HEK293 (cell line): ENCODE data around the gene TNIP1.

Source experiments
- CTCF ChIA-PET: fragments of 350-600 bp; formaldehyde crosslinking; extraction: SDS; loops from one replicate; lab custom pipeline; 2021; ENCODE audit warnings: antibody characterized with exemption; lab: Yijun Ruan, JAX
- POLR2A ChIA-PET: fragments of 300-600 bp; formaldehyde crosslinking; extraction: SDS; loops from one replicate; lab custom pipeline; 2020; ENCODE audit warnings: antibody characterized with exemption, inconsistent platforms; lab: Yijun Ruan, JAX
- H3K27ac ChIP-seq: fragments of 200-500 bp; sonication (Bioruptor generic); 2 replicates; pipeline ENCODE4 v1.5.1; 2014; ENCODE audit warnings: low read depth, low read length, control low read depth, inconsistent platforms; ENCODE audit errors: extremely low read depth
- H3K36me3 ChIP-seq, 2 experiments: fragments of 200-500 bp in 1 of 2; sonication (Bioruptor generic) in 1 of 2; 1 replicate in 1 of 2; 2 replicates in 1 of 2; pipeline ENCODE4 v1.5.1; 2014 to 2017; ENCODE audit warnings: inconsistent platforms in 2 of 2, low read length in 2 of 2; ENCODE audit not compliant: control insufficient read depth in 2 of 2, insufficient read depth in 1 of 2
- H3K4me1 ChIP-seq: fragments of 200-500 bp; sonication (Bioruptor generic); 2 replicates; pipeline ENCODE4 v1.5.1; 2014; ENCODE audit warnings: mild to moderate bottlenecking, low read length, inconsistent platforms; ENCODE audit not compliant: control insufficient read depth, insufficient read depth
- H3K4me3 ChIP-seq: 2 replicates; pipeline ENCODE4 v1.5.1; 2011; ENCODE audit warnings: low read depth, mild to moderate bottlenecking, control low read depth, low read length, moderate library complexity
- H3K9me3 ChIP-seq: fragments of 200-500 bp; sonication (Bioruptor generic); 2 replicates; pipeline ENCODE4 v1.5.1; 2014; ENCODE audit warnings: low read depth, low read length, inconsistent platforms; ENCODE audit not compliant: control insufficient read depth, insufficient read depth
- ELK4 ChIP-seq: IDR thresholded peaks from 2 replicates; pipeline ENCODE4 v1.6.1; 2011; ENCODE audit warnings: mild to moderate bottlenecking, low read depth, low read length, borderline replicate concordance
- IKZF3 ChIP-seq: fragments of 450-650 bp; IDR thresholded peaks from 2 replicates; pipeline ENCODE4 v1.5.0; 2018; ENCODE audit warnings: missing biosample characterization, mild to moderate bottlenecking, missing genetic modification characterization, moderate library complexity
- MYNN ChIP-seq: fragments of 450-650 bp; formaldehyde crosslinking; IDR thresholded peaks from 2 replicates; pipeline ENCODE4 v1.5.1; 2016; ENCODE audit warnings: missing biosample characterization, missing genetic modification characterization, borderline replicate concordance
- ZNF292 ChIP-seq: fragments of 450-650 bp; formaldehyde crosslinking; IDR thresholded peaks from 2 replicates; pipeline ENCODE4 v1.5.1; 2016; ENCODE audit warnings: low read depth, missing biosample characterization, missing genetic modification characterization, borderline replicate concordance
- ZNF302 ChIP-seq: fragments of 450-650 bp; formaldehyde crosslinking; IDR thresholded peaks from 2 replicates; pipeline ENCODE4 v1.5.1; 2016; ENCODE audit warnings: missing biosample characterization, missing genetic modification characterization, low read depth
- ZNF404 ChIP-seq: fragments of 450-650 bp; formaldehyde crosslinking; IDR thresholded peaks from 2 replicates; pipeline ENCODE4 v1.5.1; 2017; ENCODE audit warnings: missing biosample characterization, missing genetic modification characterization
- ZNF548 ChIP-seq: fragments of 450-650 bp; formaldehyde crosslinking; IDR thresholded peaks from 2 replicates; pipeline ENCODE4 v1.5.1; 2016; ENCODE audit warnings: missing biosample characterization, missing genetic modification characterization
- ZNF670 ChIP-seq: fragments of 450-650 bp; formaldehyde crosslinking; IDR thresholded peaks from 2 replicates; pipeline ENCODE4 v1.5.1; 2016; ENCODE audit warnings: missing biosample characterization, missing genetic modification characterization, low read depth
- ZNF707 ChIP-seq: fragments of 450-650 bp; formaldehyde crosslinking; IDR thresholded peaks from 2 replicates; pipeline ENCODE4 v1.5.1; 2016; ENCODE audit warnings: missing biosample characterization, missing genetic modification characterization
- ZNF776 ChIP-seq: fragments of 450-650 bp; formaldehyde crosslinking; IDR thresholded peaks from 2 replicates; pipeline ENCODE4 v1.5.0; 2017; ENCODE audit warnings: missing biosample characterization, missing genetic modification characterization, borderline replicate concordance
- ZNF791 ChIP-seq: fragments of 450-650 bp; formaldehyde crosslinking; IDR thresholded peaks from 2 replicates; pipeline ENCODE4 v1.5.1; 2016; ENCODE audit warnings: missing biosample characterization, missing genetic modification characterization
- ZNF837 ChIP-seq: fragments of 450-650 bp; formaldehyde crosslinking; IDR thresholded peaks from 2 replicates; pipeline ENCODE4 v1.5.1; 2016; ENCODE audit warnings: missing biosample characterization, missing genetic modification characterization
- ZSCAN16 ChIP-seq: fragments of 450-650 bp; formaldehyde crosslinking; IDR thresholded peaks from 2 replicates; pipeline ENCODE4 v1.5.1; 2016; ENCODE audit warnings: missing biosample characterization, missing genetic modification characterization
- ZSCAN30 ChIP-seq: fragments of 450-650 bp; IDR thresholded peaks from 2 replicates; pipeline ENCODE4 v1.5.1; 2018; ENCODE audit warnings: missing biosample characterization, mild to moderate bottlenecking, missing genetic modification characterization, moderate library complexity
- TF ChIP-seq, protein P1 (sequence below): fragments of 450-650 bp; formaldehyde crosslinking; IDR thresholded peaks from 2 replicates; pipeline ENCODE4 v1.5.1; 2016; ENCODE audit warnings: missing biosample characterization, missing genetic modification characterization, low read depth
- TF ChIP-seq, protein P2 (sequence below): fragments of 450-650 bp; formaldehyde crosslinking; IDR thresholded peaks from 2 replicates; pipeline ENCODE4 v1.5.1; 2016; ENCODE audit warnings: missing biosample characterization, missing genetic modification characterization
- TF ChIP-seq, protein P3 (sequence below): fragments of 450-650 bp; formaldehyde crosslinking; optimal IDR thresholded peaks from 2 replicates; pipeline ENCODE3; 2016; ENCODE audit warnings: missing biosample characterization, mild to moderate bottlenecking, missing genetic modification characterization
- TF ChIP-seq, protein P4 (sequence below): fragments of 450-650 bp; formaldehyde crosslinking; IDR thresholded peaks from 2 replicates; pipeline ENCODE4 v1.5.1; 2016; ENCODE audit warnings: missing biosample characterization, missing genetic modification characterization
- TF ChIP-seq, protein P5 (sequence below): fragments of 450-650 bp; formaldehyde crosslinking; IDR thresholded peaks from 2 replicates; pipeline ENCODE4 v1.5.1; 2016; ENCODE audit warnings: missing biosample characterization, missing genetic modification characterization

Gene TNIP1

GRCh38 chr5:151072630-151073025, 8.2 kb downstream of the TNIP1 start:
- CTCF ChIA-PET: interaction anchor here (0.6 to 2.3 kb wide), 4 partner anchors 19 to 430 kb away, joined by 4 to 11 read pairs (median 6); no protein-coding TSS in a partner anchor
- TF ChIP-seq ZNF670 (tag by site-specific recombination): no peak
- TF ChIP-seq, protein P1, sequence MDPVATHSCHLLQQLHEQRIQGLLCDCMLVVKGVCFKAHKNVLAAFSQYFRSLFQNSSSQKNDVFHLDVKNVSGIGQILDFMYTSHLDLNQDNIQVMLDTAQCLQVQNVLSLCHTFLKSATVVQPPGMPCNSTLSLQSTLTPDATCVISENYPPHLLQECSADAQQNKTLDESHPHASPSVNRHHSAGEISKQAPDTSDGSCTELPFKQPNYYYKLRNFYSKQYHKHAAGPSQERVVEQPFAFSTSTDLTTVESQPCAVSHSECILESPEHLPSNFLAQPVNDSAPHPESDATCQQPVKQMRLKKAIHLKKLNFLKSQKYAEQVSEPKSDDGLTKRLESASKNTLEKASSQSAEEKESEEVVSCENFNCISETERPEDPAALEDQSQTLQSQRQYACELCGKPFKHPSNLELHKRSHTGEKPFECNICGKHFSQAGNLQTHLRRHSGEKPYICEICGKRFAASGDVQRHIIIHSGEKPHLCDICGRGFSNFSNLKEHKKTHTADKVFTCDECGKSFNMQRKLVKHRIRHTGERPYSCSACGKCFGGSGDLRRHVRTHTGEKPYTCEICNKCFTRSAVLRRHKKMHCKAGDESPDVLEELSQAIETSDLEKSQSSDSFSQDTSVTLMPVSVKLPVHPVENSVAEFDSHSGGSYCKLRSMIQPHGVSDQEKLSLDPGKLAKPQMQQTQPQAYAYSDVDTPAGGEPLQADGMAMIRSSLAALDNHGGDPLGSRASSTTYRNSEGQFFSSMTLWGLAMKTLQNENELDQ: no peak
- no peak for TF ChIP-seq ZNF404 (tag by site-specific recombination)
- TF ChIP-seq ZNF302: no peak
- no peak for TF ChIP-seq ZSCAN30
- no peak for TF ChIP-seq IKZF3
- no peak for TF ChIP-seq ZNF292 (tag by site-specific recombination)
- TF ChIP-seq ELK4: no peak
- TF ChIP-seq ZNF791 (tag by site-specific recombination): no peak
- TF ChIP-seq, protein P2, sequence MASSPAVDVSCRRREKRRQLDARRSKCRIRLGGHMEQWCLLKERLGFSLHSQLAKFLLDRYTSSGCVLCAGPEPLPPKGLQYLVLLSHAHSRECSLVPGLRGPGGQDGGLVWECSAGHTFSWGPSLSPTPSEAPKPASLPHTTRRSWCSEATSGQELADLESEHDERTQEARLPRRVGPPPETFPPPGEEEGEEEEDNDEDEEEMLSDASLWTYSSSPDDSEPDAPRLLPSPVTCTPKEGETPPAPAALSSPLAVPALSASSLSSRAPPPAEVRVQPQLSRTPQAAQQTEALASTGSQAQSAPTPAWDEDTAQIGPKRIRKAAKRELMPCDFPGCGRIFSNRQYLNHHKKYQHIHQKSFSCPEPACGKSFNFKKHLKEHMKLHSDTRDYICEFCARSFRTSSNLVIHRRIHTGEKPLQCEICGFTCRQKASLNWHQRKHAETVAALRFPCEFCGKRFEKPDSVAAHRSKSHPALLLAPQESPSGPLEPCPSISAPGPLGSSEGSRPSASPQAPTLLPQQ (tag by site-specific recombination): no peak
- H3K9me3 ChIP-seq: no peaks in the 10 kb centered on the region
- H3K4me1 ChIP-seq: no peaks in the 10 kb centered on the region
- peaks cover 0 to 16% of the 10 kb centered on the region in 2 experiments; a peak in 1 of 3 replicates for H3K36me3 ChIP-seq
- H3K27ac ChIP-seq: no peak overlapping the region
- POLR2A ChIA-PET: no interaction called here
- H3K4me3 ChIP-seq: no peak overlapping the region

DNA sequence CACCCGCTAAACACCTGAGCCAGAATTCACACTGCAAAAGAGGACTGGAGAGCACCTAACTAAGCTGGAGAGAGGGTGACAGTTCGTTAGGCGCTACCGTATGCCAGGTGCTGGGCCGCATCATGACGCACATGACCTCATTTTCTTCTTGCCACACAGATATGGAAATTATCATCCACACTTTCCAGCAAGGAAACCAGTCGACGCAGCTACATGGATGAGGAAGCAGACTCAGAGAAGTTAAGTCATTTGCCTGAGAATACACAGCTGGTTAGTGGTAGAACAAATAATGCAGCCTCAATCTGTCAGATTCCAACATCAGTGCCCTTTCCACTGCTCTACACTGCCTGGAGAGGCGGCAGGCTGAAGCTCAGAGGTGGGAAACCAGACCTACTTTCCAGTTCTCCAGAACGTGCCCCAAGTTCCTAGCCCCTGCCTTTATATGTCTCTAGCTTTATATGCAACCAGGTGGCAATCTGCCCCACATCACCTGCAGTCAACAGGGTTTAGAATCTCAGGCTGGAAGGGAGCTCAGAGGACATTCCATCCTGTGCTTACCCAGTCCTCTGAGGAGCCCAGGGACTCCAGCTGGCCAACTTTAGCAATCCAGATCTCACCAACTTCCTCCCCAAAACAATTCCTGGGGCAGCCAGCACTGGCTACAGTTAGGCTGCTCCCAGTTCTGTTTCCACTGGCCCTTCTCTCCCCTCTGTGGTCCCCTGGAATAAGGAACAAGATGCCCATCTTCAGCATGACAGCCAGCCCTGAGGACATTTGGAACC, 8.8 kb downstream of the TNIP1 start:
- Histone ChIP-seq H3K27ac (no peak overlapping the region), H3K36me3 (peaks cover 0 to 17% of the 10 kb centered on the region in 2 experiments; a peak in 1 of 3 replicates), H3K4me3 (no peak overlapping the region), H3K9me3 (no peaks in the 10 kb centered on the region)
- POLR2A ChIA-PET: interaction anchor here (1.1 kb wide), 1 partner anchor 10 kb away, joined by 3 read pairs; no protein-coding TSS in a partner anchor
- TF ChIP-seq MYNN (tag by site-specific recombination): no peak
- TF ChIP-seq, all 188 proteins: peak for 0
- H3K4me1 ChIP-seq: no peaks in the 10 kb centered on the region
- CTCF ChIA-PET: interaction anchor here (0.6 to 2.3 kb wide), 4 partner anchors 19 to 430 kb away, joined by 4 to 11 read pairs (median 6); no protein-coding TSS in a partner anchor

DNA sequence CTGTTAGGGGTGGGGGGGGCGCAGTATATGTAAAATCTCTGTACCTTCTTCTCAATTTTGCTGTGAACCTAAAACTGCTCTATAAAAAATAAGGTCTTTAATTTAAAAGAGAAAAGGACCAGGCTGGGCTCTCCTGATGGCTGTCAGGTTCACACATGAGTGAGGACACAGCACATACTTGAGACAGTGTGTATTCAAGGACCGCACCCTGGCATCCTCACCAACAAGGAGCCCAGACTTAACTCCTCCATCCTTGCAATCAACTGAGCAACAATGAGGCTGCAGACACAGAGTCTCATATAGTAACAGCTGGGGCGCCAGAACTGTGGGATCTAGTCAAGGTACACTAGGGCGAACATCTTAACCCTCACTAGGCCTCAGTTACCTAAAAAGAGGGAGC, 9.8 kb downstream of the TNIP1 start:
- H3K36me3 ChIP-seq: peaks cover 0 to 19% of the 10 kb centered on the region in 2 experiments; a peak in 1 of 3 replicates
- H3K4me1 ChIP-seq: no peaks in the 10 kb centered on the region
- POLR2A ChIA-PET: interaction anchor here (1.1 kb wide), 1 partner anchor 11 kb away, joined by 3 read pairs; no protein-coding TSS in a partner anchor
- no peak for TF ChIP-seq ZNF837 (tag by site-specific recombination)
- TF ChIP-seq ZNF548 (tag by site-specific recombination): no peak
- no peak for TF ChIP-seq ZSCAN16 (tag by site-specific recombination)
- no peak for TF ChIP-seq ZNF776 (tag by site-specific recombination)
- TF ChIP-seq, protein P3, sequence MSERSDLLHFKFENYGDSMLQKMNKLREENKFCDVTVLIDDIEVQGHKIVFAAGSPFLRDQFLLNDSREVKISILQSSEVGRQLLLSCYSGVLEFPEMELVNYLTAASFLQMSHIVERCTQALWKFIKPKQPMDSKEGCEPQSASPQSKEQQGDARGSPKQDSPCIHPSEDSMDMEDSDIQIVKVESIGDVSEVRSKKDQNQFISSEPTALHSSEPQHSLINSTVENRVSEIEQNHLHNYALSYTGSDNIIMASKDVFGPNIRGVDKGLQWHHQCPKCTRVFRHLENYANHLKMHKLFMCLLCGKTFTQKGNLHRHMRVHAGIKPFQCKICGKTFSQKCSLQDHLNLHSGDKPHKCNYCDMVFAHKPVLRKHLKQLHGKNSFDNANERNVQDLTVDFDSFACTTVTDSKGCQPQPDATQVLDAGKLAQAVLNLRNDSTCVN: no peak
- TF ChIP-seq ZNF707: no peak
- TF ChIP-seq, protein P4, sequence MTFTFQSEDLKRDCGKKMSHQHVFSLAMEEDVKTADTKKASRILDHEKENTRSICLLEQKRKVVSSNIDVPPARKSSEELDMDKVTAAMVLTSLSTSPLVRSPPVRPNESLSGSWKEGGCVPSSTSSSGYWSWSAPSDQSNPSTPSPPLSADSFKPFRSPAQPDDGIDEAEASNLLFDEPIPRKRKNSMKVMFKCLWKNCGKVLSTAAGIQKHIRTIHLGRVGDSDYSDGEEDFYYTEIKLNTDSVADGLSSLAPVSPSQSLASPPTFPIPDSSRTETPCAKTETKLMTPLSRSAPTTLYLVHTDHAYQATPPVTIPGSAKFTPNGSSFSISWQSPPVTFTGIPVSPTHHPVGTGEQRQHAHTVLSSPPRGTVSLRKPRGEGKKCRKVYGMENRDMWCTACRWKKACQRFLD (tag by site-specific recombination): no peak
- TF ChIP-seq, protein P5, sequence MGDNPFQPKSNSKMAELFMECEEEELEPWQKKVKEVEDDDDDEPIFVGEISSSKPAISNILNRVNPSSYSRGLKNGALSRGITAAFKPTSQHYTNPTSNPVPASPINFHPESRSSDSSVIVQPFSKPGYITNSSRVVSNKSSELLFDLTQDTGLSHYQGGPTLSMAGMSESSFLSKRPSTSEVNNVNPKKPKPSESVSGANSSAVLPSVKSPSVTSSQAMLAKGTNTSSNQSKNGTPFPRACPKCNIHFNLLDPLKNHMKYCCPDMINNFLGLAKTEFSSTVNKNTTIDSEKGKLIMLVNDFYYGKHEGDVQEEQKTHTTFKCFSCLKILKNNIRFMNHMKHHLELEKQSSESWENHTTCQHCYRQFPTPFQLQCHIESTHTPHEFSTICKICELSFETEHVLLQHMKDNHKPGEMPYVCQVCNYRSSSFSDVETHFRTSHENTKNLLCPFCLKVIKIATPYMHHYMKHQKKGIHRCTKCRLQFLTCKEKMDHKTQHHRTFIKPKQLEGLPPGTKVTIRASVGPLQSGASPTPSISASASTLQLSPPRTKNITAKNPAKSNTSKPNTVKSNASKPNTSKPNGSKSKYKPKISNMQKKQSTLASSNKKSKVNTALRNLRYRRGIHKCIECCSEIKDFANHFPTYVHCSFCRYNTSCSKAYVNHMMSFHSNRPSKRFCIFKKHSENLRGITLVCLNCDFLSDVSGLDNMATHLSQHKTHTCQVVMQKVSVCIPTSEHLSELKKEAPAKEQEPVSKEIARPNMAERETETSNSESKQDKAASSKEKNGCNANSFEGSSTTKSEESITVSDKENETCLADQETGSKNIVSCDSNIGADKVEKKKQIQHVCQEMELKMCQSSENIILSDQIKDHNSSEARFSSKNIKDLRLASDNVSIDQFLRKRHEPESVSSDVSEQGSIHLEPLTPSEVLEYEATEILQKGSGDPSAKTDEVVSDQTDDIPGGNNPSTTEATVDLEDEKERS (tag by site-specific recombination): no peak

More for the DNA sequence above, 9.8 kb downstream of the TNIP1 start:
- no peak overlapping the region for H3K27ac ChIP-seq
- CTCF ChIA-PET: interaction anchor here (1.6 to 2.3 kb wide), 2 partner anchors 20 to 45 kb away, joined by 6 to 11 read pairs; no protein-coding TSS in a partner anchor
- no peaks in the 10 kb centered on the region for H3K9me3 ChIP-seq
- H3K4me3 ChIP-seq: no peak overlapping the region
